ENCODE measurements around the gene SLC25A21. TPM values are rescaled to one million over a fixed set of nuclear protein-coding genes. Genes with fewer than 3 reads are reported as not detected.

SLC25A21 gene
- total and polyA plus RNA-seq, 10 of the 15 experiments (the other 5 are each of a cell fraction or from before 2014, with no cell fraction given) = 0.06 to 0.72 (median 0.17) TPM; not detected in 3

DNA sequence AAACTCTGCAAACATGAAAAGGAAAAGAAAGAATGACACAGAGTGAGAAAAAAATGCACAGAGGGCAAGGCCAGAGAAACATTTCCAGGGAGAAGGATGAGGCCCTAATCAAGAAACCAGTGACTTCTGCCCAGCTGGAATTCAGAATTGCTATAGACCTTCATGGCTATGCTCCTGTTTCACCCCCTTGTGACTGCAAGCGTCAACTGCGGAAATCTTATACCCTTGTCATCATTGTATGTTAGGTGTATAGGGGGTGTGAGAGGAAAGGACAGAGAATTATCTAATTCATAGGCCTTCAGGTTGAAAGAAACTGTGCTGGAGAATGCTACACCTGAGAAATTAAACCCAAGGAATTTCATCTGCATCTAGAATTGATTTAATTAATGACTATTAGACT, 117.5 kb downstream of the SLC25A21 start:
- ChIA-PET RAD21 (ENCODE audit: unreplicated experiment) (no interaction called here), POLR2A (no interaction called here), CTCF (no interaction called here), SMC1A (ENCODE audit: uncharacterized antibody, unreplicated experiment) (no interaction called here)
- BruUV-seq (replicated peaks) = no TSS peak
- Histone ChIP-seq H3K27me3 (replicated peaks in 1 of 2; ENCODE audit: control insufficient read depth in 2 of 2, insufficient read depth in 2 of 2, low read length in 1 of 2) (no peaks in the 10 kb centered on the region), H3K4me2 (ENCODE audit: control insufficient read depth, insufficient read depth) (no peak overlapping the region), H3K9ac (ENCODE audit: control insufficient read depth, insufficient read depth, low read length) (no peak overlapping the region), H3K9me3 (replicated peaks; ENCODE audit: control insufficient read depth, insufficient read depth, low read length) (no peaks in the 10 kb centered on the region), H3K79me2 (ENCODE audit: control insufficient read depth, insufficient read depth, low read length) (no peaks in the 10 kb centered on the region), H2AFZ (ENCODE audit: control insufficient read depth, low read depth, low read length) (no peak overlapping the region), H3K36me3 (ENCODE audit: control insufficient read depth in 2 of 2, insufficient read depth in 2 of 2, low read length in 1 of 2) (no peaks in the 10 kb centered on the region), H3K4me1 (ENCODE audit: control insufficient read depth, insufficient read depth, low read length) (no peaks in the 10 kb centered on the region), H3K4me3 (no peak overlapping the region), H3K27ac (ENCODE audit: control insufficient read depth, insufficient read depth) (no peak overlapping the region), H4K20me1 (ENCODE audit: control insufficient read depth, insufficient read depth) (no peaks in the 10 kb centered on the region)
- WGBS (ENCODE audit: insufficient coverage, insufficient replicate concordance, low lambda C conversion rate, missing lambda C conversion rate) = 88% methylated on average over 2 of the region's 2 CpGs
- TF ChIP-seq RFX5 (IDR thresholded peaks at IDR 0.05; ENCODE audit: low read depth, low read length) (no peak), POLR2AphosphoS5 (IDR thresholded peaks at IDR 0.05; ENCODE audit: low read length) (no peak), SMARCA5 (IDR thresholded peaks at IDR 0.05) (no peak), HDAC6 (IDR thresholded peaks at IDR 0.05; ENCODE audit: unreplicated experiment) (no peak), ATF7 (IDR thresholded peaks at IDR 0.05; ENCODE audit: low read depth) (no peak), BMI1 (IDR thresholded peaks at IDR 0.05; ENCODE audit: borderline replicate concordance) (no peak), BHLHE40 (IDR thresholded peaks at IDR 0.05; ENCODE audit: borderline replicate concordance in 1 of 2, low read depth in 2 of 2, low read length in 1 of 2) (no peak), POLR2A (IDR thresholded peaks at IDR 0.05; ENCODE audit: low read depth, low read length) (no peak), CHD1 (IDR thresholded peaks at IDR 0.05; ENCODE audit: low read depth, low read length) (no peak), NFIC (IDR thresholded peaks at IDR 0.05; ENCODE audit: low read depth, low read length) (no peak)
- TF ChIP-seq, protein P1, sequence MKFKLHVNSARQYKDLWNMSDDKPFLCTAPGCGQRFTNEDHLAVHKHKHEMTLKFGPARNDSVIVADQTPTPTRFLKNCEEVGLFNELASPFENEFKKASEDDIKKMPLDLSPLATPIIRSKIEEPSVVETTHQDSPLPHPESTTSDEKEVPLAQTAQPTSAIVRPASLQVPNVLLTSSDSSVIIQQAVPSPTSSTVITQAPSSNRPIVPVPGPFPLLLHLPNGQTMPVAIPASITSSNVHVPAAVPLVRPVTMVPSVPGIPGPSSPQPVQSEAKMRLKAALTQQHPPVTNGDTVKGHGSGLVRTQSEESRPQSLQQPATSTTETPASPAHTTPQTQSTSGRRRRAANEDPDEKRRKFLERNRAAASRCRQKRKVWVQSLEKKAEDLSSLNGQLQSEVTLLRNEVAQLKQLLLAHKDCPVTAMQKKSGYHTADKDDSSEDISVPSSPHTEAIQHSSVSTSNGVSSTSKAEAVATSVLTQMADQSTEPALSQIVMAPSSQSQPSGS (IDR thresholded peaks at IDR 0.05; ENCODE audit: low read length) = no peak
- TF ChIP-seq, protein P2, sequence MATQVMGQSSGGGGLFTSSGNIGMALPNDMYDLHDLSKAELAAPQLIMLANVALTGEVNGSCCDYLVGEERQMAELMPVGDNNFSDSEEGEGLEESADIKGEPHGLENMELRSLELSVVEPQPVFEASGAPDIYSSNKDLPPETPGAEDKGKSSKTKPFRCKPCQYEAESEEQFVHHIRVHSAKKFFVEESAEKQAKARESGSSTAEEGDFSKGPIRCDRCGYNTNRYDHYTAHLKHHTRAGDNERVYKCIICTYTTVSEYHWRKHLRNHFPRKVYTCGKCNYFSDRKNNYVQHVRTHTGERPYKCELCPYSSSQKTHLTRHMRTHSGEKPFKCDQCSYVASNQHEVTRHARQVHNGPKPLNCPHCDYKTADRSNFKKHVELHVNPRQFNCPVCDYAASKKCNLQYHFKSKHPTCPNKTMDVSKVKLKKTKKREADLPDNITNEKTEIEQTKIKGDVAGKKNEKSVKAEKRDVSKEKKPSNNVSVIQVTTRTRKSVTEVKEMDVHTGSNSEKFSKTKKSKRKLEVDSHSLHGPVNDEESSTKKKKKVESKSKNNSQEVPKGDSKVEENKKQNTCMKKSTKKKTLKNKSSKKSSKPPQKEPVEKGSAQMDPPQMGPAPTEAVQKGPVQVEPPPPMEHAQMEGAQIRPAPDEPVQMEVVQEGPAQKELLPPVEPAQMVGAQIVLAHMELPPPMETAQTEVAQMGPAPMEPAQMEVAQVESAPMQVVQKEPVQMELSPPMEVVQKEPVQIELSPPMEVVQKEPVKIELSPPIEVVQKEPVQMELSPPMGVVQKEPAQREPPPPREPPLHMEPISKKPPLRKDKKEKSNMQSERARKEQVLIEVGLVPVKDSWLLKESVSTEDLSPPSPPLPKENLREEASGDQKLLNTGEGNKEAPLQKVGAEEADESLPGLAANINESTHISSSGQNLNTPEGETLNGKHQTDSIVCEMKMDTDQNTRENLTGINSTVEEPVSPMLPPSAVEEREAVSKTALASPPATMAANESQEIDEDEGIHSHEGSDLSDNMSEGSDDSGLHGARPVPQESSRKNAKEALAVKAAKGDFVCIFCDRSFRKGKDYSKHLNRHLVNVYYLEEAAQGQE (IDR thresholded peaks at IDR 0.05; ENCODE audit: low read depth, low read length) = no peak
- TF ChIP-seq, protein P3, sequence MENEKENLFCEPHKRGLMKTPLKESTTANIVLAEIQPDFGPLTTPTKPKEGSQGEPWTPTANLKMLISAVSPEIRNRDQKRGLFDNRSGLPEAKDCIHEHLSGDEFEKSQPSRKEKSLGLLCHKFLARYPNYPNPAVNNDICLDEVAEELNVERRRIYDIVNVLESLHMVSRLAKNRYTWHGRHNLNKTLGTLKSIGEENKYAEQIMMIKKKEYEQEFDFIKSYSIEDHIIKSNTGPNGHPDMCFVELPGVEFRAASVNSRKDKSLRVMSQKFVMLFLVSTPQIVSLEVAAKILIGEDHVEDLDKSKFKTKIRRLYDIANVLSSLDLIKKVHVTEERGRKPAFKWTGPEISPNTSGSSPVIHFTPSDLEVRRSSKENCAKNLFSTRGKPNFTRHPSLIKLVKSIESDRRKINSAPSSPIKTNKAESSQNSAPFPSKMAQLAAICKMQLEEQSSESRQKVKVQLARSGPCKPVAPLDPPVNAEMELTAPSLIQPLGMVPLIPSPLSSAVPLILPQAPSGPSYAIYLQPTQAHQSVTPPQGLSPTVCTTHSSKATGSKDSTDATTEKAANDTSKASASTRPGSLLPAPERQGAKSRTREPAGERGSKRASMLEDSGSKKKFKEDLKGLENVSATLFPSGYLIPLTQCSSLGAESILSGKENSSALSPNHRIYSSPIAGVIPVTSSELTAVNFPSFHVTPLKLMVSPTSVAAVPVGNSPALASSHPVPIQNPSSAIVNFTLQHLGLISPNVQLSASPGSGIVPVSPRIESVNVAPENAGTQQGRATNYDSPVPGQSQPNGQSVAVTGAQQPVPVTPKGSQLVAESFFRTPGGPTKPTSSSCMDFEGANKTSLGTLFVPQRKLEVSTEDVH (IDR thresholded peaks at IDR 0.05; ENCODE audit: low read depth, partially characterized antibody) = no peak
- TF ChIP-seq, protein P4, sequence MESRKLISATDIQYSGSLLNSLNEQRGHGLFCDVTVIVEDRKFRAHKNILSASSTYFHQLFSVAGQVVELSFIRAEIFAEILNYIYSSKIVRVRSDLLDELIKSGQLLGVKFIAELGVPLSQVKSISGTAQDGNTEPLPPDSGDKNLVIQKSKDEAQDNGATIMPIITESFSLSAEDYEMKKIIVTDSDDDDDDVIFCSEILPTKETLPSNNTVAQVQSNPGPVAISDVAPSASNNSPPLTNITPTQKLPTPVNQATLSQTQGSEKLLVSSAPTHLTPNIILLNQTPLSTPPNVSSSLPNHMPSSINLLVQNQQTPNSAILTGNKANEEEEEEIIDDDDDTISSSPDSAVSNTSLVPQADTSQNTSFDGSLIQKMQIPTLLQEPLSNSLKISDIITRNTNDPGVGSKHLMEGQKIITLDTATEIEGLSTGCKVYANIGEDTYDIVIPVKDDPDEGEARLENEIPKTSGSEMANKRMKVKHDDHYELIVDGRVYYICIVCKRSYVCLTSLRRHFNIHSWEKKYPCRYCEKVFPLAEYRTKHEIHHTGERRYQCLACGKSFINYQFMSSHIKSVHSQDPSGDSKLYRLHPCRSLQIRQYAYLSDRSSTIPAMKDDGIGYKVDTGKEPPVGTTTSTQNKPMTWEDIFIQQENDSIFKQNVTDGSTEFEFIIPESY (IDR thresholded peaks at IDR 0.05) = no peak
- no peak for ATAC-seq
- no peak for DNase-seq (ENCODE audit: low read depth, low spot score)
- intact Hi-C loops (cut with micrococcal nuclease; ENCODE audit: unreplicated experiment) (no loop called here), in situ Hi-C loops (cut with MboI) (no loop called here)
- FAIRE-seq = no peak

Measured in GM12878 (cell line).